Activated T-helper 2 cell treated with anti-CD3 and anti-CD28 coated beads, Interferon-gamma antibody, Interleukin-2, Interleukin-4, amounts not matched to agents 10 μg/mL and 5 μg/mL and 100 μg/mL, durations not matched to agents 14 hours and 24 hours and 36 hours (primary cell): Measurements from ENCODE around the gene TET2. TPM values are rescaled to one million over a fixed set of nuclear protein-coding genes. Genes with fewer than 3 reads are reported as not detected.

Source experiments
- DNase-seq: peaks from one replicate; pipeline ENCODE4 v3.0.0; 2021; ENCODE audit warnings: low spot score
- H3K27ac Mint-ChIP-seq: one replicate; pipeline ENCODE4 v1.8.0; 2021; ENCODE audit warnings: mixed read lengths
- H3K27me3 Mint-ChIP-seq: one replicate; pipeline ENCODE4 v1.8.0; 2021; ENCODE audit warnings: low read depth, mixed read lengths
- H3K36me3 Mint-ChIP-seq: one replicate; pipeline ENCODE4 v1.8.0; 2021; ENCODE audit warnings: low read depth, mixed read lengths
- H3K4me1 Mint-ChIP-seq: one replicate; pipeline ENCODE4 v1.8.0; 2021; ENCODE audit warnings: low read depth, mixed read lengths
- H3K4me3 Mint-ChIP-seq: one replicate; pipeline ENCODE4 v1.8.0; 2021; ENCODE audit warnings: low read depth, mild to moderate bottlenecking, moderate library complexity, mixed read lengths
- H3K9me3 Mint-ChIP-seq: one replicate; pipeline ENCODE4 v1.8.0; 2021; ENCODE audit warnings: mixed read lengths
- intact Hi-C: fragments of 100-400 bp; cut with micrococcal nuclease; formaldehyde crosslinking; loops from one replicate; pipeline ENCODE4 v1.15.1; 2023
- total RNA-seq: library from RNA; stranded (reverse); gene quantifications from 2 replicates; pipeline ENCODE4 v1.2.3, GENCODE V29; 2022

The TET2 gene
- total RNA-seq, 1 donor from 2014 or later = 31.2 TPM

DNA sequence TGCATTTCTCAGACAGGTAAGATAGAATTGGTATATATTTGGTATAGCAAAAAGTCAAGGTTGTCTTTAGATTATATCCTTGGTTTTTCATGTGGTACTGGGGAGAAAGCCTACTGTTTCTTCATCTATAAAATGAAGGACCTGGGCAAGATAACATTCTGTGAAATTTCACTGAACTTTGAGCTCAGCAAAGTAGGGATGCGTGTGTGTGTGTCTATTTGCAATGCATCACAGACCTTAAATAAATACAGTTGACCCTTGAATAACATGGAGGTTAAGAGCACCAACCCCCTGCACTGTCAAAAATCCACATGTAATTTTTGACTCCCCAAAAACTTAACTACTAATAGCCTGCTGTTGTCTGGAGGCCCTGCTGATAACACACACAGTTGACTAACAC is 25.2 kb downstream of the TET2 start:
- intact Hi-C loops = no loop called here
- Mint-ChIP-seq H3K4me1 (peaks cover 15% of the 10 kb centered on the region), H3K4me3 (no peak overlapping the region)

DNA sequence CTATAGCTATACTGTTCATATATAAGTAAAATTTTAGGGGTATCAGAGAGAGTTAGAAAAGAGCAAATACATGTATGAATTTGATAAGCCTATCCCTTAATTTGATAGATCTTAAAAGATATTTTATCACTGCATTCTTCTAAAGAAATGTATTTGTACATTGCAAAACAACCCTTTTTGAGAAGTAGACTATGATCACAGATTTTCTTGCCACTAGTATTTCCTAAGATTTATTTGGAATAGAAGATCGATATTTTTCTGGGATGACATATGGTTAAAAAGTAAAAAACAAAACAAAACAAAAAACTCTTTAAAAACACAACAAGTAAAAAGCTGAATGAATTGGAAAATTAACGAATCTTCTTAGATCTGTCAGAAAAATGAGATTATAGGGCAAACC is 27.4 kb downstream of the TET2 start:
- DNase-seq = no peak

More for the DNA sequence above, 25.2 kb downstream of the TET2 start:
- Mint-ChIP-seq H3K27me3 (no peaks in the 10 kb centered on the region), H3K36me3 (peaks cover 80% of the 10 kb centered on the region), H3K9me3 (peaks cover 34% of the 10 kb centered on the region), H3K27ac (no peak overlapping the region)
- DNase-seq = no peak

DNA sequence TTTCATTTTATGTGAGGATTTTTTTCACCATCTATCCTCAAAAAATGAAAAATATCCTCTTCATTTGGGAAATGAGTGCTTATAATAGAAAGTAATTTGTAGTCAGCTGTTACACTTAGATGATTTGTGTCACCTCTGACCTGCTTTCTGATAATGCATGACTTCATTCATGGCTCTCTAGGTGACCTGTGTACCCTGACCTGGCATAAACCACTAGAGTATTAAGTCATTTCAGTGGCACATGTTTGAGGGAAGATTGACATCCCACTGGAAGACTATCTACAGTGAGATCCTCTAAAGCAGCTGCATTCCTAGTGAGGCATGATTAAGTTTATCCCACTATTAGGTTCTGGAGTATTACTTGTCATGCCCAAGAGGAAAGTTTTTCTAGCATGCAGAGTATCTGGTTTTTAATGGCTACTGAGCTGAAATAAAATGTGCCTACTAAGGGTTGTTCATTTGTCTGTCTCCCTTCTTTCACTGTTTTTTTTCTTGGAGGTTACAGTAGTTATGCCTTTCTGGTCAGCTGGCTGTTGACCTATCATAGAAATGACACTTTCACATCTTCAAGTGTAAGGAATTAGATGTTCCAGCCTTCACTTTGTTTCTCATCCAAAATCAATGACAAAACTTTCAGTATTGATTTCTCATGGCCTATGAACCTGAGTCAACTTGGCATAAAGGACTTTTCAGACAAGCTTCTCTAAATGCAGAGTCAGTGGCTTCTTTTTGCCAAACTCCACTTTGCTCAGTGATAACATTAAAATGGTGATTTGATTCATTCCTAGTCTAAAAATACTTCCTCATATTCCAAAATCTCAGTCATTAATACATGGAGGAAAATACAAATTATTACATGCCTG is 33.1 kb downstream of the TET2 start:
- H3K27me3 Mint-ChIP-seq = no peaks in the 10 kb centered on the region
- peaks cover 31% of the 10 kb centered on the region for H3K36me3 Mint-ChIP-seq
- no peak overlapping the region for H3K4me3 Mint-ChIP-seq
- peaks cover 12% of the 10 kb centered on the region for H3K4me1 Mint-ChIP-seq
- no peak for DNase-seq
- no peak overlapping the region for H3K27ac Mint-ChIP-seq
- intact Hi-C loops = no loop called here
- peaks cover 19% of the 10 kb centered on the region for H3K9me3 Mint-ChIP-seq

More for the DNA sequence above, 27.4 kb downstream of the TET2 start:
- H3K36me3 Mint-ChIP-seq = peaks cover 69% of the 10 kb centered on the region
- no peak overlapping the region for H3K4me3 Mint-ChIP-seq
- intact Hi-C loops = no loop called here
- peaks cover 30% of the 10 kb centered on the region for H3K9me3 Mint-ChIP-seq
- peaks cover 10% of the 10 kb centered on the region for H3K4me1 Mint-ChIP-seq
- no peaks in the 10 kb centered on the region for H3K27me3 Mint-ChIP-seq
- no peak overlapping the region for H3K27ac Mint-ChIP-seq

DNA sequence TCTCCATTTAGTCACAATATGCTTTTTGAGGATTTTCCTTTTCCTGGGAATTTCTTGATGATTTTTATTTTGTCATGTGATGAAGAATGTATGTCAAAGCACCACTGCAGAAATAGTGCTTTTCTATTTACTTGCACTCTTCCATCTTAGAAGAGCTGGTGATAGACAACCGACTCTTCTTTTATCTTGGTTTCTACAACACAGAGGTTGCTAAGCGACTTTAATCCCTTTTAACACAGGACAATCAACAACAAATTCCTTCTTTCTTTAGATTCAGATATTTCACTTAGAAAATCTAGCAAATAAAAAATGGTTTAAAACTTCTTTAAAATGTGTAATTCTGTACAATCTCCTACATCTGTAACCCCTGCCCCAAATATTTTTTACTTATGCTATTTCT is 34.6 kb downstream of the TET2 start:
- no peak for DNase-seq
- Mint-ChIP-seq H3K36me3 (peaks cover 22% of the 10 kb centered on the region), H3K27me3 (no peaks in the 10 kb centered on the region), H3K4me1 (peaks cover 12% of the 10 kb centered on the region), H3K9me3 (peaks cover 10% of the 10 kb centered on the region), H3K27ac (no peak overlapping the region), H3K4me3 (no peak overlapping the region)
- intact Hi-C loops = no loop called here

GRCh38 chr4:105182211-105182610 is 35.5 kb downstream of the TET2 start:
- H3K4me3 Mint-ChIP-seq = no peak overlapping the region
- H3K36me3 Mint-ChIP-seq = peaks cover 15% of the 10 kb centered on the region
- no peak for DNase-seq
- no peak overlapping the region for H3K27ac Mint-ChIP-seq
- H3K27me3 Mint-ChIP-seq = no peaks in the 10 kb centered on the region
- intact Hi-C loops = no loop called here
- peaks cover 12% of the 10 kb centered on the region for H3K4me1 Mint-ChIP-seq
- H3K9me3 Mint-ChIP-seq = peaks cover 2% of the 10 kb centered on the region

- no peak for DNase-seq
- no peak overlapping the region for H3K27ac Mint-ChIP-seq
- H3K9me3 Mint-ChIP-seq = no peaks in the 10 kb centered on the region
- intact Hi-C loops = no loop called here
- peaks cover 23% of the 10 kb centered on the region for H3K36me3 Mint-ChIP-seq
- H3K4me3 Mint-ChIP-seq = no peak overlapping the region
- H3K27me3 Mint-ChIP-seq = no peaks in the 10 kb centered on the region
- H3K4me1 Mint-ChIP-seq = peaks cover 21% of the 10 kb centered on the region
Observed at GRCh38 chr4:105184316-105184980, 37.8 kb downstream of the TET2 start.

DNA sequence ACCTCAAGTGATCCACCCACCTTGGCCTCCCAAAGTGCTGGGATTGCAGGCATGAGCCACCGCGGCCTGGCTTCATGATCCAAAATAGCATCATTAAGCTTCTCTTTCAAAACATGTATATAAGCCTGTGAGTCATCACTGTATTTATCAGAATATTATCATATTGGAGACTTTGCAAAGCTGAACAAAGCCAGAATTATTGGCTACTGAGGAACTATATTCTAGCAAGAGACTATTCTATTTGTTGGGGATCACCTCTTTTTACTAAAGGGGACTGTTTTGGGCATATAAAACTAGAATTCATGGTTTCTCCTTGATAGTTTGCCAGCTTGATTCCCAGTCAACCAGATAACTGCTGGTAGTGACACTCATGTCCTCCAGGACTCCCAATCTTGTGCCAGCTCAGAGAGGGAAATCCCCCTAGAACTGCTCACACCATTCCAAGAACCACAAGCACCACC is 40.1 kb downstream of the TET2 start:
- intact Hi-C loops = no loop called here
- Mint-ChIP-seq H3K27ac (no peak overlapping the region), H3K36me3 (peaks cover 40% of the 10 kb centered on the region), H3K4me1 (peaks cover 29% of the 10 kb centered on the region), H3K27me3 (no peaks in the 10 kb centered on the region), H3K4me3 (no peak overlapping the region), H3K9me3 (no peaks in the 10 kb centered on the region)
- DNase-seq = no peak

- H3K4me1 Mint-ChIP-seq = peaks cover 44% of the 10 kb centered on the region
- H3K9me3 Mint-ChIP-seq = no peaks in the 10 kb centered on the region
- H3K36me3 Mint-ChIP-seq = peaks cover 56% of the 10 kb centered on the region
- H3K4me3 Mint-ChIP-seq = no peak overlapping the region
- DNase-seq = no peak
- no peak overlapping the region for H3K27ac Mint-ChIP-seq
- no peaks in the 10 kb centered on the region for H3K27me3 Mint-ChIP-seq
- intact Hi-C loops = loop anchor here (5.0 kb wide), 2 partner anchors 133 to 262 kb away; no protein-coding TSS in a partner anchor
Observed at GRCh38 chr4:105189855-105190650, 43.4 kb downstream of the TET2 start.

- no peaks in the 10 kb centered on the region for H3K9me3 Mint-ChIP-seq
- DNase-seq = no peak
- peak overlapping the region; percentile 56 for H3K27ac Mint-ChIP-seq
- H3K27me3 Mint-ChIP-seq = no peaks in the 10 kb centered on the region
- H3K36me3 Mint-ChIP-seq = peaks cover 68% of the 10 kb centered on the region
- H3K4me3 Mint-ChIP-seq = no peak overlapping the region
- intact Hi-C loops = loop anchor here (1.0 to 5.0 kb wide), 3 partner anchors 44 to 261 kb away; no protein-coding TSS in a partner anchor
- peaks cover 51% of the 10 kb centered on the region for H3K4me1 Mint-ChIP-seq
Observed at GRCh38 chr4:105191621-105192210, 45.0 kb downstream of the TET2 start.

- DNase-seq = no peak
- Mint-ChIP-seq H3K4me1 (peaks cover 51% of the 10 kb centered on the region), H3K4me3 (no peak overlapping the region), H3K27me3 (no peaks in the 10 kb centered on the region), H3K9me3 (no peaks in the 10 kb centered on the region), H3K36me3 (peaks cover 67% of the 10 kb centered on the region), H3K27ac (no peak overlapping the region)
- intact Hi-C loops = loop anchor here (5.0 kb wide), 2 partner anchors 135 to 260 kb away; no protein-coding TSS in a partner anchor
Observed at GRCh38 chr4:105192474-105192873, 45.8 kb downstream of the TET2 start.

GRCh38 chr4:105192910-105193309 is 46.2 kb downstream of the TET2 start:
- peaks cover 66% of the 10 kb centered on the region for H3K36me3 Mint-ChIP-seq
- no peak overlapping the region for H3K27ac Mint-ChIP-seq
- no peak for DNase-seq
- peaks cover 50% of the 10 kb centered on the region for H3K4me1 Mint-ChIP-seq
- intact Hi-C loops = loop anchor here (5.0 kb wide), 2 partner anchors 136 to 259 kb away; no protein-coding TSS in a partner anchor
- H3K27me3 Mint-ChIP-seq = no peaks in the 10 kb centered on the region
- no peaks in the 10 kb centered on the region for H3K9me3 Mint-ChIP-seq
- H3K4me3 Mint-ChIP-seq = no peak overlapping the region

DNA sequence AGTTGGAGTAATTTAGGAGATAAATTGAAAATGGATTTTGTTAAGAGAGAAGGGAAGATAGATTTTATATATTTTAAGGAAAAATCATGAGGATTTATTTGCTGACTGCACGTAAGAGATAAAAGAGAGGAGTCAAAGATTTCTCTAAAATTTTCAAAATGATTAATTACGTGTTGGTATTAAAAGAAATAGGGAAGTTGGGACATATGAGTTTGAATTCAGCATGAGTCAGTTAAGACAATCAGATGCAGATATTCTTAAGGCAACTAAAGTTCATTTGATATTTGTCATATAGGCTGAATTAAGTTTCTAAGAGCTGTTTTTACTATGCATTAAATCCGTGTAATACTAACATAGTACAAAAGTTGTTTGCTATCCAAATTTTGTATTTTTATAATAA is 46.9 kb downstream of the TET2 start:
- intact Hi-C loops = loop anchor here (5.0 kb wide), 2 partner anchors 136 to 259 kb away; no protein-coding TSS in a partner anchor
- no peak overlapping the region for H3K4me3 Mint-ChIP-seq

More for the DNA sequence above, 46.9 kb downstream of the TET2 start:
- no peaks in the 10 kb centered on the region for H3K9me3 Mint-ChIP-seq
- H3K36me3 Mint-ChIP-seq = peaks cover 61% of the 10 kb centered on the region
- DNase-seq = no peak
- H3K4me1 Mint-ChIP-seq = peaks cover 44% of the 10 kb centered on the region
- no peak overlapping the region for H3K27ac Mint-ChIP-seq
- no peaks in the 10 kb centered on the region for H3K27me3 Mint-ChIP-seq
